Mesenchymal stem cell (in vitro differentiated cells and primary cell): ENCODE results near the gene RAPGEF6.

Source experiments
- DNase-seq: peaks from one replicate; pipeline ENCODE4 v3.0.0-alpha.2; 2013
- H2AFZ ChIP-seq: one replicate; pipeline ENCODE4 v1.6.1; 2013; ENCODE audit warnings: low read depth, mild to moderate bottlenecking, control low read depth, inconsistent platforms, low read length, moderate library complexity
- H2AK5ac ChIP-seq: 2 replicates; pipeline ENCODE4 v1.6.1; 2013; ENCODE audit warnings: low read length, moderate library complexity, mild to moderate bottlenecking, inconsistent platforms; ENCODE audit not compliant: severe bottlenecking
- H2BK120ac ChIP-seq: one replicate; pipeline ENCODE4 v1.6.1; 2013; ENCODE audit warnings: low read depth, mild to moderate bottlenecking, inconsistent platforms, low read length, moderate library complexity
- H2BK12ac ChIP-seq, 2 experiments: one replicate each; pipeline ENCODE4 v1.6.1; 2013; ENCODE audit warnings: inconsistent platforms in 2 of 2, low read length in 2 of 2, mild to moderate bottlenecking in 2 of 2, moderate library complexity in 2 of 2, control low read depth in 1 of 2
- H2BK15ac ChIP-seq: one replicate; pipeline ENCODE4 v1.6.1; 2013; ENCODE audit warnings: mild to moderate bottlenecking, low read depth, inconsistent platforms; ENCODE audit not compliant: poor library complexity, severe bottlenecking
- H2BK5ac ChIP-seq: 2 replicates; pipeline ENCODE4 v1.6.1; 2013; ENCODE audit warnings: low read depth, mild to moderate bottlenecking, low read length, control low read depth, inconsistent platforms; ENCODE audit not compliant: poor library complexity, severe bottlenecking
- H3K14ac ChIP-seq, 2 experiments: one replicate each; pipeline ENCODE4 v1.6.1; 2013; ENCODE audit warnings: inconsistent platforms in 2 of 2, low read length in 2 of 2, control low read depth in 1 of 2, mild to moderate bottlenecking in 1 of 2, moderate library complexity in 1 of 2
- H3K18ac ChIP-seq, 2 experiments: one replicate each; pipeline ENCODE4 v1.6.1; 2013; ENCODE audit warnings: inconsistent platforms in 2 of 2, low read length in 2 of 2, control low read depth in 1 of 2, low read depth in 1 of 2, mild to moderate bottlenecking in 1 of 2
- H3K23ac ChIP-seq, 2 experiments: one replicate each; pipeline ENCODE4 v1.6.1; 2013; ENCODE audit warnings: inconsistent platforms in 2 of 2, low read length in 2 of 2, mild to moderate bottlenecking in 2 of 2, moderate library complexity in 2 of 2, control low read depth in 1 of 2
- H3K27ac ChIP-seq: 2 replicates; pipeline ENCODE4 v1.5.1; 2013; ENCODE audit warnings: mild to moderate bottlenecking, moderate library complexity, low read length, control low read depth, inconsistent platforms; ENCODE audit not compliant: poor library complexity, severe bottlenecking
- H3K27me3 ChIP-seq, 2 experiments: 2 replicates each; pipeline versions ENCODE4 v1.6.1 to v1.7.0; 2013; ENCODE audit warnings: low read length in 2 of 2, mild to moderate bottlenecking in 2 of 2, moderate library complexity in 2 of 2, control low read depth in 1 of 2, inconsistent platforms in 1 of 2; ENCODE audit not compliant: control insufficient read depth in 1 of 2, insufficient read depth in 1 of 2
- H3K36me3 ChIP-seq, 2 experiments: 2 replicates each; pipeline versions ENCODE4 v1.6.1 to v1.7.0; 2013; ENCODE audit warnings: low read length in 2 of 2, control low read depth in 1 of 2, inconsistent platforms in 1 of 2, low read depth in 1 of 2, mild to moderate bottlenecking in 1 of 2; ENCODE audit not compliant: insufficient read depth in 2 of 2, control insufficient read depth in 1 of 2
- H3K4ac ChIP-seq, 2 experiments: one replicate each; pipeline ENCODE4 v1.6.1; 2013; ENCODE audit warnings: inconsistent platforms in 2 of 2, low read length in 2 of 2, mild to moderate bottlenecking in 2 of 2, moderate library complexity in 2 of 2, control low read depth in 1 of 2, low read depth in 1 of 2
- H3K4me1 ChIP-seq: 2 replicates; pipeline ENCODE4 v1.6.1; 2013; ENCODE audit warnings: low read depth, low read length, control low read depth; ENCODE audit not compliant: control insufficient read depth, insufficient read depth
- H3K4me2 ChIP-seq: 2 replicates; pipeline ENCODE4 v1.6.1; 2013; ENCODE audit warnings: low read length, mild to moderate bottlenecking, inconsistent platforms; ENCODE audit not compliant: poor library complexity, severe bottlenecking
- H3K4me3 ChIP-seq, 2 experiments: 2 replicates each; pipeline versions ENCODE4 v1.5.1 to v1.7.0; 2013; ENCODE audit warnings: low read length in 2 of 2, mild to moderate bottlenecking in 2 of 2, control low read depth in 1 of 2, low read depth in 1 of 2; ENCODE audit not compliant: insufficient read depth in 1 of 2
- H3K79me1 ChIP-seq: replicated peaks from 2 replicates; pipeline ENCODE4 v1.6.1; 2013; ENCODE audit warnings: mild to moderate bottlenecking, control low read depth, low read length, inconsistent platforms; ENCODE audit not compliant: poor library complexity, severe bottlenecking
- H3K9ac ChIP-seq: 2 replicates; pipeline ENCODE4 v1.7.0; 2013; ENCODE audit warnings: mild to moderate bottlenecking, low read length, moderate library complexity
- H3K9me3 ChIP-seq: 2 replicates; pipeline ENCODE4 v1.7.0; 2013; ENCODE audit warnings: mild to moderate bottlenecking, low read length; ENCODE audit not compliant: control insufficient read depth
- H4K8ac ChIP-seq: one replicate; pipeline ENCODE4 v1.6.1; 2013; ENCODE audit warnings: inconsistent platforms, mild to moderate bottlenecking, low read length, moderate library complexity
- H4K91ac ChIP-seq: one replicate; pipeline ENCODE4 v1.6.1; 2013; ENCODE audit warnings: mild to moderate bottlenecking, low read length, inconsistent platforms
- whole genome bisulfite sequencing: methylation state at CpG from one replicate; pipeline ENCODE4 v1.1.7; 2013; ENCODE audit warnings: mixed read lengths; 5-methylcytosine and 5-hydroxymethylcytosine counted together

RAPGEF6 gene

GRCh38 chr5:131619102-131619501, 15.9 kb downstream of the RAPGEF6 start:
- H3K79me1 ChIP-seq, result peaks cover 6% of the 10 kb centered on the region
- H4K8ac ChIP-seq, result no peak overlapping the region
- H2BK15ac ChIP-seq, result no peak overlapping the region
- H3K9me3 ChIP-seq, result no peaks in the 10 kb centered on the region
- H3K27ac ChIP-seq, result no peak overlapping the region
- no peak overlapping the region for H3K23ac ChIP-seq
- no peak overlapping the region for H3K4me3 ChIP-seq
- H4K91ac ChIP-seq, result no peak overlapping the region
- WGBS, result 75% methylated on average over 5 of the region's 8 CpGs
- no peak overlapping the region for H2AK5ac ChIP-seq
- H3K4me1 ChIP-seq, result peaks cover 1% of the 10 kb centered on the region
- DNase-seq, result no peak
- H2BK12ac ChIP-seq, result no peak overlapping the region
- no peak overlapping the region for H2BK120ac ChIP-seq
- no peak overlapping the region for H3K4me2 ChIP-seq
- H2AFZ ChIP-seq, result no peak overlapping the region
- H3K4ac ChIP-seq, result no peak overlapping the region
- no peak overlapping the region for H3K18ac ChIP-seq
- no peaks in the 10 kb centered on the region for H3K36me3 ChIP-seq
- H3K14ac ChIP-seq, result no peak overlapping the region
- H2BK5ac ChIP-seq, result no peak overlapping the region
- H3K27me3 ChIP-seq, result no peaks in the 10 kb centered on the region
- H3K9ac ChIP-seq, result no peak overlapping the region

GRCh38 chr5:131617140-131617822, 17.7 kb downstream of the RAPGEF6 start:
- H3K4me1 ChIP-seq, result peaks cover 1% of the 10 kb centered on the region
- H2BK15ac ChIP-seq, result no peak overlapping the region
- H3K4ac ChIP-seq, result no peak overlapping the region
- H2AFZ ChIP-seq, result no peak overlapping the region
- no peak for DNase-seq
- no peak overlapping the region for H3K4me3 ChIP-seq
- H3K79me1 ChIP-seq, result peaks cover 12% of the 10 kb centered on the region
- no peak overlapping the region for H2BK12ac ChIP-seq
- no peak overlapping the region for H3K9ac ChIP-seq
- 80% methylated on average over 5 of the region's 11 CpGs for WGBS
- H4K91ac ChIP-seq, result no peak overlapping the region
- no peak overlapping the region for H3K18ac ChIP-seq
- no peak overlapping the region for H3K27ac ChIP-seq
- H3K4me2 ChIP-seq, result no peak overlapping the region
- H3K9me3 ChIP-seq, result no peaks in the 10 kb centered on the region
- H2BK120ac ChIP-seq, result no peak overlapping the region
- no peak overlapping the region for H3K14ac ChIP-seq
- H3K36me3 ChIP-seq, result no peaks in the 10 kb centered on the region
- H3K27me3 ChIP-seq, result no peaks in the 10 kb centered on the region
- H4K8ac ChIP-seq, result no peak overlapping the region
- H2AK5ac ChIP-seq, result no peak overlapping the region
- H3K23ac ChIP-seq, result no peak overlapping the region
- no peak overlapping the region for H2BK5ac ChIP-seq

- Histone ChIP-seq H3K27ac (no peak overlapping the region), H4K91ac (no peak overlapping the region), H2AFZ (no peak overlapping the region), H3K4me3 (no peak overlapping the region), H3K9ac (no peak overlapping the region), H3K36me3 (no peaks in the 10 kb centered on the region), H3K23ac (no peak overlapping the region), H3K9me3 (no peaks in the 10 kb centered on the region), H2BK5ac (no peak overlapping the region), H3K79me1 (peaks cover 13% of the 10 kb centered on the region), H2BK15ac (no peak overlapping the region), H3K4me1 (peaks cover 3% of the 10 kb centered on the region), H4K8ac (no peak overlapping the region), H3K14ac (no peak overlapping the region), H3K4ac (no peak overlapping the region), H3K4me2 (no peak overlapping the region), H2AK5ac (peak overlapping the region; percentile 53), H3K18ac (no peak overlapping the region), H3K27me3 (no peaks in the 10 kb centered on the region), H2BK120ac (no peak overlapping the region), H2BK12ac (no peak overlapping the region)
- 100% methylated on average over 1 of the region's 2 CpGs for WGBS
- DNase-seq, result no peak
Measured at GRCh38 chr5:131615957-131616356, 19.1 kb downstream of the RAPGEF6 start.

GRCh38 chr5:131613423-131613822, 21.6 kb downstream of the RAPGEF6 start:
- H2AFZ ChIP-seq, result no peak overlapping the region
- no peak overlapping the region for H3K9ac ChIP-seq
- H2BK15ac ChIP-seq, result no peak overlapping the region
- no peak overlapping the region for H4K91ac ChIP-seq
- peaks cover 18% of the 10 kb centered on the region for H3K79me1 ChIP-seq
- H3K23ac ChIP-seq, result no peak overlapping the region
- no peak overlapping the region for H4K8ac ChIP-seq
- no peak overlapping the region for H2BK120ac ChIP-seq
- no peaks in the 10 kb centered on the region for H3K9me3 ChIP-seq
- H3K27ac ChIP-seq, result no peak overlapping the region
- no peak overlapping the region for H3K18ac ChIP-seq
- no peaks in the 10 kb centered on the region for H3K27me3 ChIP-seq
- no peak for DNase-seq
- H3K4me2 ChIP-seq, result no peak overlapping the region
- H2BK5ac ChIP-seq, result no peak overlapping the region
- H3K4ac ChIP-seq, result no peak overlapping the region
- peak overlapping the region; percentile 60 for H2AK5ac ChIP-seq
- H3K36me3 ChIP-seq, result no peaks in the 10 kb centered on the region
- no peak overlapping the region for H3K4me3 ChIP-seq
- no peak overlapping the region for H3K14ac ChIP-seq
- H3K4me1 ChIP-seq, result peaks cover 8% of the 10 kb centered on the region
- no peak overlapping the region for H2BK12ac ChIP-seq
